Ureter (tissue), 1 donor: ENCODE data around the gene NXPE1. TPM values are rescaled to one million over a fixed set of nuclear protein-coding genes. Genes with fewer than 3 reads are reported as not detected.

Source experiments
- DNase-seq: peaks from one replicate; pipeline ENCODE4 v3.0.0-alpha.2; 2020; ENCODE audit warnings: low spot score
- total RNA-seq: library from RNA; stranded (reverse); gene quantifications from one replicate; pipeline ENCODE4 v1.2.4, GENCODE V29; 2023
- donor health status: DM: yes; HTN: yes; CAD: no.

The NXPE1 gene
- total RNA-seq, 1 donor from 2014 or later = not detected

DNA sequence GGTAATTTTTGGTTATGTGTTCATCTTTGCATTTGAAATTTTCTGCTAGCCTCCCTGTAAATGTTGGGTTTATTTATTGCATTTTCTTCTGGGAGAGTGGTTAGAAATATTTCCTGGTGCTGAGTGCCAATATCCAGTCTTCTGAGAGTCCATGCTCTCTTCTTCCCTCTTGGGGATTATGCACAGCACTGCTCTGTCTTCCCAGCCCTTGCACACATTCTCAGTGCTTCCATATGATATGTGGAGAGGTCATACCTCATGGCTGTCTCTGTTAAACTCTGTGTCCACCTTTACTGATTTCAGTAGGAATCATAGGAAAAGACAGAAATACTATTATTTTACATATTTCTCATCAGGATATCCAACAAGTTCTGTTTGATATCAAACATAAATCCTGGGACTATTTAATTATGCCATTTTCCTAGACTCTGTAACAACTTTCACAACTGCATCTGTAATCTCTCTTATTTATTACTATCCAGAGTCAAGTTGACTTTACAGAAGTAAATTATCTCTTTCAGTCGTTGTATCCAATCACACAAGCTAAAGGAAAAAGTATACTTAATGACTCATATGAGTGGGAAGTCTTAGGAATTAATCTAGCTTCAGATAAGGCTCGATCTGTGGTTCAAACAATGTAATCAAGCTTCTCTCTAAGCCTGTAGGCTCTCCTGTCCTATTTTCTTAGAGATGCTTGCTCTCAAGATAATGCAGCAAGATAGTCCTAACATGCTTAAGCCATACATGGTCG, 2.7 kb upstream of the NXPE1 start:
- DNase-seq = no peak

DNA sequence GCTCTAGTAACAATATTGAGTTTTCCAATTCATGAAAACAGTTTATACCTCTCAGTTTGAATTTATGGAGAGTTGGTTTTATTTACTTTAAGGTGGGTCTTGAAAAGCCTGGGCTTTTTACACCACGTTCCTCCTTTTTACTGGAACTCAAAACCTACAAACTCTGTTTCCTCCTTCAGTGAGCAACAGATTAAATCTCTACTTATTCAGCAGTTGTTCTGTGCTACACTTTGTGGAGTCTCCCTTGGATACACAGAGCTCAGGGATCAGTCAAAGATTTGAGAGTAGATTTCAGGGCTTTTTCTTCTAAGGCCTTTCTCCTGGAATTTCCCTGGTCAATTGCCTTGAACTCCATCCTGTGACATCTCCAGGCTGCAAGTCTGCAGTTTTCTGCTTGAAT, 3.5 kb downstream of the NXPE1 start:
- no peak for DNase-seq

GRCh38 chr11:114553642-114554041, 6.0 kb downstream of the NXPE1 start:
- DNase-seq = no peak

DNA sequence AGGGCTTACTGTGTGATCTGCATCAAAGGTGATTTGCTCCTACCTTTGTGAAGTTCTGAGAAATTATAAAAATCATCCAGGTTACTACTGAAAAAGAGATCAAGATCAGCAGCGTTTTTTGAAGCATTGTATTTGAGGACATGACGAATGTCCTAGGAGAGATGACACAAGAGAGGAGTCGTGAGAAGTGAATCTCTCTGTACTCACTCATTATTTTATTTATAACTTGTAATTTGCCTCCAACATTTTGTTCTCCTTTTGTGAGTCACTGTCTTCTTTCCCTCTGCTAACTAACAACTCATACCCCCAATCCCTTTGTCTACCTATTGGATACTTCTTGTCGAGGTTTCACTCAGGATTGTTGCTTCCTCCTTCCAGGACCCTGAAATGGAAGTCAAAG, 8.6 kb downstream of the NXPE1 start:
- DNase-seq = no peak

DNA sequence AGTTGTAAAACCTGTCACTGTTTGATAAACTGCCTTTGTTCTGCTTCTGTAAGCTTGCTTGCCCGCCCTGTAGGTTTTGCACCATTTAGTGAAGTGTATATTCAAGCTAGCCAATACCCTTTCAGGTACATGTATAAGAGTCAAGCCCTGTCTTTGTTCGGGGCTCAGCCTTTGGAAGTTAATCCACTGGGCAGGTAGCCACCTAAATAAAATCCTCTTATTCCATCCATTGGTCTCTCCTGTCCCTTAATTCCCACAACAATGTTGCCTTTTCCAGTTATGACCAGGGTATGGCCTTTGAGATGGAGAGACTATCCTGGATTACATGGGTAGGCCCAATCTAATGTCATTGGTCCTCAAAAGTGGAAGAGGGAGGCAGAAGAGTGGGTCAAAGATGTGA, 34.0 kb downstream of the NXPE1 start:
- no peak for DNase-seq

DNA sequence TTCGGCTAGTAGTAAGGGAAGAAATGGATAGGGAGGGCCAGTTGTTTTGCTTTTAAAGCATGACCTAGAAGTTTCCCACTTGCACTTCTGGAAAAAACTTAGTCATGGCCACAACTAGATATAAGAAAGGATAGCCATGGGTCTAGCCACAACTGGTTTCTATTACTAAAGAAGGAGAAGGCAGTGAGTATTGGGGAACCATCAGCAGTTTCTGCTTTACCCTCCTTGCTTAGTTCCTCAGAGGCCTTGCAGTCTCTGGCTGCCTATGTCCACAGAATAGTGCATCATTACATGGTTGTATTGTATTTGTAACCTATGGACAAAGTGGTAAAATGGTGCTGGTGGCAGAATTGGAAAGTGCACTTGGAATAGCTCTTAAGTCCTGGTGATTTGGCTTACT, 35.6 kb downstream of the NXPE1 start:
- no peak for DNase-seq

DNA sequence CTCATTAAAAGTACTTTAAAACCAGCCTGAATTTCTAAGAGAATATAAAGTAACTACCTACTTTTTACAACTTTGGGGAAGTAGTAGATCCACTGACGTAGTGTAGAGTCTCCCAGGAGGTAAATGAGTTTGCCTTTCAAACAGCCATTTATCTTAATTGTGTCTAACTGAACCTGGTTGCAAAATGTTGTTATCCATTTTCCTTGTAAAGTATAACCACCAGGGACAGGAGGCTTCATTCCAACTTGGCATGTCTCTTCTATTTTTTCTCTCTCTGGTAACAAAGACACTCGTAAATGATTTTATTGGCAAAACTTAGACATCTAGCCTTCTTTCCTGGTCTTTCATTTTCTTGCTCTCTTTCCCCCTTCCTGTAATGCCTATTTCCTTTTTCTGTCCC, 36.9 kb downstream of the NXPE1 start:
- no peak for DNase-seq

- no peak for DNase-seq
Observed at GRCh38 chr11:114511538-114511937, 48.1 kb downstream of the NXPE1 start.

DNA sequence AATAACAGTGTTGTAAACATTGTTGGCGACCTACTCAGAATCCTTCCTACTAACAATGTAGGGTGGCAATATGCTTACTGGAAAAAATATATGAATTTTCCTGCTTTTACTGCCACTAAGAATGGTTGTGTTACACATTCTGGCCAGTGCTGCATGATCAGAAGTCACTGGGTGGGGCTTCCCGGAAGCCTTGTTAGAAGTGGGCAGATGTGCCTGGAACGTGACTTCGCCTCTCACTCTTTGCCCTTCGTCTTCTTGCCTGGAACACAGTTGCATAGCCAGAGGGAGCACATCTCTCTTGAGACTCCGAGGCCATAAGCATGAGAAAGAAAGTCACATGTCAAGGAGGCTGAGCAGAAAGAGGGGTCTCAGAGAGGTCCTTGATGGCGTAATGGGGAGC, 48.6 kb downstream of the NXPE1 start:
- no peak for DNase-seq

DNA sequence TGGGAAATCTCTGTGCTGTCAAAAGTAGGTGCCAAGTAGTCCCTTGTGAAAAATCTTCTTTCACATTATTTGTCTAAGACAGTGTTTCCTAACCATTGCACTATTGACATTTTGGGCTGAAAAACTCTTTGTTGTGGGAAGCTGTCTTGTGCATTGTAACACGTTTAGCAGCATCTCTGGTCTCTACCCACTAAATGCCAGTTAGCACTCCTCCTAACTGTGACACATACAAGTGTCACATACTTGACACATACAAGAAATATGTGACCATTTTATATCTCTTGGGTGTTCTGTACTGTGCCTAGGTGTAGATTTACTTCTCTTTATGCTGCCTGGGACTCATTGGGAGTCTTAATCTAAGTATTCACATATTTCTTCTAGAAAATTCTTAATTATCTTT, 57.8 kb downstream of the NXPE1 start:
- no peak for DNase-seq

- no peak for DNase-seq
Observed at GRCh38 chr11:114499756-114500155, 59.9 kb downstream of the NXPE1 start.

DNA sequence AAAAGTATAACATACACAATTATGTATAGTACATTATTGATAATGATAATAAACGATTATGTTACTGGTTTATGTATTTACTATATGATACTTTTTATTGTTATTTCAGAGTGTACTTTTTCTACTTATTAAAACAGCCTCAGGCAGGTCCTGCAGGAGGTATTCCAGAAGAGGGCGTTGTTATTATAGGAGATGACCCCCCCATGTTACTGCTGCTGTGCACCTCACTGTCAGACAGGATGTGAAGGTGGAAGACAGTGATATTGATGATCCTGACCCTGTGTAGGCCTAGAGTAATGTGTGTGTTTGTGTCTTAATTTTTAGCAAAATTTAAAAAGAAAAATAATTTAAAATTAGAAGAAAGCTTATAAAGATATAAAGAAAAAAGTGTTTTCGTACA, 62.8 kb downstream of the NXPE1 start:
- DNase-seq = no peak

DNA sequence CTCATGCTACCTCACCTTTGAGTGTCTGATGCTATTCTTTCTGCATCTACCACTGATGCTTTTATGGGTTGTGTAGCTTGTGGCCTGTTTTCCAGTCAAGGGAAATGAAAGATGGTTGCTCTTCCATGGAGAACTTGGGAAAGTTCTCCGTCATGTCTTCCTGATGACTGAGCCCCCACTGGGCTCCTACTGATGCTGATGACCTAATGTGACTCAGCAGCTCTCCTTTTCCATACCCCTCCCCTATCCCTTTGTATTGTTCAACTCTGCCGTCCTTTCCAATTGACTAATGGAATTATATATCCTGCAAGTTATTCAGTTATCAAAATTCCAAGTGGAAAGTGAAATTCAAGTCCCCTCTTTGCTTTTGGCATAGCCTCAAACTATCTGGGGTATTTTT, 75.8 kb downstream of the NXPE1 start:
- DNase-seq = no peak

- no peak for DNase-seq
Observed at GRCh38 chr11:114482114-114482513, 77.6 kb downstream of the NXPE1 start.

DNA sequence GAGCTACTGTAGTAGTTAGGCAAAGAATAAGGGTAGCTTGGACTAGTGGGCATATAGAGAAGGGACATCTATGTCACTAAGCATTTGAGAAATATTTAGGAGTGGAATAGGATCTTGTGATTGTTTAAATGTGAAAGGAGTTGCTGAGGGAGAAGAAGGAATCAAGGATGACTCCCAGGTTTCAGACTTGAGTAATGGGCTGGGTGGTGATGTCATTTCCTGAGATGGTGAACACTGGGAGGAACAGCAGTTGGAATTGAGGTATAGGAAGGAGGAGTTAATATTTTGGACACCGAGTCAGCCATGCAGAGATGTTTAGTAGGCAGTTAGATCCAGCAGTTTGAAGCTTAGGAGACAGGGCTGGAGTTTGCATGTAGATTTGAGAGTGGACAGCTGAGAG, 80.3 kb downstream of the NXPE1 start:
- DNase-seq = no peak

DNA sequence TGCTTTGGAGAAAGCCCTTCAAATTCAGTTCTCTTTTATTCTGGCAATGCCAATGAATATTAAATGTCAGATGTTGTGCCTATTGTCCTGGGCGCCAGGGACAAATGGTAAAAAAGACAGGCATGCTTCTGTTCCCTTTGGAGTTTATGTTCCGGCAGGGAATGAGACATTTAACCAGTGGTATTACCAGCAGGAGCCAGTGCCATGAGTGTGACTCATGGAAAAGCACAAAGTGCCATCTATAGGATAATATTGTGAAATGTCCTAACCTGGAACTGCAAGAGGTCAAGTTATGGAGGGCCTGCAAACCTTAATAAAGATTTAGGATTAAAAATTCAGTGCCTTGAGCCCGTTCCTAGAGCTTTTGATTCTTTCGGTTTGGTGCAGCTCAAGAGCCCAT, 80.9 kb downstream of the NXPE1 start:
- no peak for DNase-seq

DNA sequence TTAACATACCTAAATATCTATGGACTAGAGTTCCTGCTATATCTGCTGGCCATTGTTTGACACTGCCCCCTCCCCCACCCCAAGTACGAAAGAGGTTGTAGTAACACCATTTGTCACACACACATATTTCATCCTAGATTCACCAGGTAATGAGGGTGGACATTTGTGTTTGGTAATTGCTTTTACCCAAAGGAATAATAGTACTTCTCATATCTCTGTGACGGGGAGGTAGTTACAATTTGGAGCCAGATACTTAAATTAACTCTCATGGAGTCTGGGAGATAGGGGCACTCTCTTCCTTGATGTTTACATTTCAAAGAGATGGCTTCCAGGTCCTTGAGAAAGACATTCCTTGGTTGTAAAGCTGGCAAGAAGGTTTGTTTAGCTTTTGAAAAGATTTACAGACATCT, 81.7 kb downstream of the NXPE1 start:
- no peak for DNase-seq

DNA sequence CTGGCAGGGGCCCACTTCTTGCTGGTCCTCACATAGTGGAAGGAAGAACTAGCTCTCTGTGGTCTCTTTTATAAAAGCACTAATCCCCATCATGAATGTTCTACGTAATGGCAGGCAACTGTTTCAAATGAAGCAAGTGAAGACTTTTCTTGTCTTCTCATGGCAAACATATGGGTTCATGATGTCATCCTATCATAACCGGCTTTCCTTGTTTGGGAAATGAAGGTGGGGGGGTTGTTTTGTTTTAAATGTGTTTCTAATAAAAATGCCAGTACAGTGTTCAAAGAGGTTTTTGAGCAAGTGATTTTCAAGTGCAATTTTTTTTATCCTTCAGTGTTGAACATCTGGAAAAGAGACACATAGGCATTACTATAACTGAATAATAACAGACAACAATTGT, 87.0 kb downstream of the NXPE1 start:
- DNase-seq = no peak

Other genes with a start within 250 kb of the NXPE1 start
- gene C11orf71, start 159.4 kb downstream of the NXPE1 start, total RNA-seq = 10.7 TPM
- gene RBM7, start 159.2 kb downstream of the NXPE1 start, total RNA-seq = 29.2 TPM
- 80.3 TPM for gene REXO2, start 120.4 kb downstream of the NXPE1 start, total RNA-seq
- not detected for gene NXPE4, start 35.9 kb upstream of the NXPE1 start, total RNA-seq
- gene NXPE2, start 118.6 kb upstream of the NXPE1 start, total RNA-seq = 0.21 TPM